Stimulated activated CD8-positive, alpha-beta memory T cell treated with anti-CD3 and anti-CD28 coated beads, Interleukin-12 subunit alpha, Interleukin-12 subunit beta, amount 100 ng/mL, for 24 hours (primary cell): ENCODE results near the gene TFPT.

Experiments used
- DNase-seq: peaks from one replicate; pipeline ENCODE4 v3.0.0-alpha.2; 2020; ENCODE audit errors: extremely low read depth

Gene TFPT

DNA sequence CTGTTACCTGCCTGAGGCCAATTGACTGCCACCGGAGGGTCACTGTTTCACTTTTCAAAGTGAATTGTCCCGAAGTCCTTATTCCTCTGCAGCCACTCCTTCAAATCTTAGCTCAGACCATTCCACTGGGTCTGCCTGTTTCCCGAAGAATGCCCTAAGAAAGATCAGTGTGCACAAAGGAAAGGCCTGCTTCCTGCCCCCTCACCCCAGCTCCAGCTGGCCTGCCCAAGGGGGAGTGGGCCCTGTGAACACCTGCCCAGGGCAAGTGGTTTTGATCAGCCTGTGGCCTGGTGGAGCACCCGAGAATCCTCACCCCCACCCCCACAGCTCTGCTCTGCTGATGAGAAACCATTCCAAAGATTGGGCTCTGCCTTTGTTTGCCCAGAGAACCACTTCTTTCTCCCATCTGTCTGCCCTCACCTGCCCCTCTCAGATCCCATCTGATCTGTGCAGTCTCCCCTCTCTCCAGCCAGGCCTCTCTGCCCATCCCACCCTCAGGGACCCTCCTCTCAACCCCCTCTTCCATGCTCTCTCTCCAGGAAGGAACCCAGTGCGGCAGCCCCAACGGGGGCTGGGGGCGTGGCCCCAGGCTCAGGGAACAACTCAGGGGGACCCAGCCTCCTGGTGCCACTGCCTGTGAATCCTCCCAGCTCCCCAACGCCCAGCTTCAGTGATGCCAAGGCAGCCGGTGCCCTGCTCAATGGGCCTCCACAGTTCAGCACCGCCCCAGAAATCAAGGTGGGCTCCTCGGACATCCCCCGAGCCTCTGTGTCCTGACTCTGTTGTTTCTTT lies 33.8 kb upstream of the TFPT start:
- no peak for DNase-seq

DNA sequence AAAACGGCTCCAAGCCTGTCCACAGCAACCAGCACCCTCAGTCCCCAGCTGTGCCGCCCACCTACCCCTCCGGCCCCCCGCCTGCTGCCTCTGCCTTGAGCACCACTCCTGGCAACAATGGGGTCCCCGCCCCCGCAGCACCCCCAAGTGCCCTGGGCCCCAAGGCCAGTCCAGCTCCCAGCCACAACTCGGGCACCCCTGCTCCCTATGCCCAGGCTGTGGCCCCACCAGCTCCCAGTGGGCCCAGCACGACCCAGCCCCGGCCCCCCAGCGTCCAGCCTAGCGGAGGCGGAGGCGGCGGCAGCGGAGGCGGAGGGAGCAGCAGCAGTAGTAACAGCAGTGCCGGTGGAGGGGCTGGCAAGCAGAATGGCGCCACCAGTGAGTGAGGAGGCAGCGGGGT lies 32.7 kb upstream of the TFPT start:
- DNase-seq, result no peak

DNA sequence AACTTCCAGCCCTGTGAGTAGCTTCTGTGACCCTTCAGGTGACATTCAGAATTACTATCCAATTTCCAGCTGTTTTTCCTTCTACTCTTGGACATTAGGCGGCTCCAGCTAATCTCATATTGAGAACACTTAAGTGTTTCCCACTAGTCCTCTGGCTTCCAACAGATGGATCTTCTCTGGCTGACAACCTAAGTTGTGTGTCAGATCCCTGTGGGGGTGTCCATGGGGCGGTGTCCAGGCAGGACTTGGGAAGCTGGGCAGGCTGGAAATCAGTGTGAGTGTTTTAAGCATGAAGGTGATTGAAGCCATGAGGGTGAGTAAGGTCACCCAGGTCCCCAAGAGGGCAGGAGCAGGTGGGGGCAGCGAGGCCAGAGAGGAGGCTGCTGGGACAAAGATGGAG lies 32.2 kb upstream of the TFPT start:
- DNase-seq, result no peak

DNA sequence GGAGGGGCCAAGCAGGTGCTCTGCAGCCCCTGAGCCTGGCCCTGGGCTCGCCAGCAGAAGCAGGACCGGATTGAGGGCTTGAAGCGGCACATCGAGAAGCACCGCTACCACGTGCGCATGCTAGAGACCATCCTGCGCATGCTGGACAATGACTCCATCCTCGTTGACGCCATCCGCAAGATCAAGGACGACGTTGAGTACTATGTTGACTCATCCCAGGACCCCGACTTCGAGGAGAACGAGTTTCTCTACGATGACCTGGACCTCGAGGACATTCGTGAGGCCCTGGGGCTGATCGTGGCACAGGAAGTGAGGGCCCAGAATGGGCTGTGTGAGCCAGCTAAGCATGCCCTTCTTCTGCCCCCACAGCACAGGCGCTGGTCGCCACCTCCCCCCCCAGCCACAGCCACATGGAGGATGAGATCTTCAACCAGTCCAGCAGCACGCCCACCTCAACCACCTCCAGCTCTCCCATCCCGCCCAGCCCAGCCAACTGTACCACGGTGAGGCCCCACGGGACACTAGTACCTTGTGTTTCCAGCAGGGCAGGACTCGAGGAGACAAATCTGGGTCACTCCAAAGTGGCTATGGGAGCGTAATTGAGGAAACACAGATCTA lies 30.2 kb upstream of the TFPT start:
- DNase-seq, result no peak

DNA sequence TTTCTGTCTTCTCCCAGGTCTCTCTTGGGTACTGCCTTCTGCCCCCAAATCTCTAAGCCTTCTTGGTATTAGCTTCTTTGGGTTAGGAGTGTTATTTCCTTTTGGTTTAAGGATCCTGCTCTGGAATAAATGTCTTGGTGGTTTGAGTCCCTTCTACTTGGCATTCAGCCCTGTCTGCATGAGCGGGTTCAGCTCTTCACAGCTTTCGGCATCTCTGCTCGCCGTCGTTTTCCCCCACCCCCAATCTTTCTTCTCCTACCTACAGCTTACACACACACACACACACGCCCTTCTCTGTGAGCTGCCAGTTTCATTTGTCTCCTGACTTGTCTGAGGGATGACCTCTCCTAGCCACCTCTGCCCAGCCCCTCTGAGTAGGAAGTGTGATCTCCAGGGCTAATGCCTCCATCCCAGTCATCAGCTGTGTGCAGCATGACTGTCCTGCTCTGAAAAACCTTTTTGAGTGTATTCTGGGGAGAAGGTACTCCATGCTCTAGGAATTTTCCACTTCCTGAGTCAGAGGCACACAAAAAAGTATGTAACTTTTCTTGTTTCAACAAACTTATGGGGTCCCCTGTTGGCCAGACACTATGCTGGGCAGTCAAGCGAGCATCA lies 26.8 kb upstream of the TFPT start:
- DNase-seq, result no peak

DNA sequence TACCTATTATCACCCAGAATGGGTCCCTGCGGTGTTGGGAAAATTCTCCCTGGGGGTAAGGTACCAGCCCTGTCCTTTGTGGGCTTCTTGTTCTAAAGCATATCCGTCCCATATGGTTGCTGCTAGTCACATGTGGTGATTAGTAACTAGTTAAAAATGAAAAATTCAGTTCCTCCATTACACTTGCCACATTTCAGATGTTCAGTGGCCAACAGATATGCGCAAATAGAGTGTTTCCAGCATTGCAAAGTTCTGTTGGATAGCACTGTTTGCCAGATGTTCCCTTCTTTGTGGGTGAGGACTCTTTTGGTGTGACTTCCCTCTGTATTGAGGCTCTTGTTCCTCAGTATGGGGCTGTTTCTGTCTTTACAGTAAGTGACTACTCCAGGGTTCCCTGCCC lies 25.9 kb upstream of the TFPT start:
- no peak for DNase-seq

DNA sequence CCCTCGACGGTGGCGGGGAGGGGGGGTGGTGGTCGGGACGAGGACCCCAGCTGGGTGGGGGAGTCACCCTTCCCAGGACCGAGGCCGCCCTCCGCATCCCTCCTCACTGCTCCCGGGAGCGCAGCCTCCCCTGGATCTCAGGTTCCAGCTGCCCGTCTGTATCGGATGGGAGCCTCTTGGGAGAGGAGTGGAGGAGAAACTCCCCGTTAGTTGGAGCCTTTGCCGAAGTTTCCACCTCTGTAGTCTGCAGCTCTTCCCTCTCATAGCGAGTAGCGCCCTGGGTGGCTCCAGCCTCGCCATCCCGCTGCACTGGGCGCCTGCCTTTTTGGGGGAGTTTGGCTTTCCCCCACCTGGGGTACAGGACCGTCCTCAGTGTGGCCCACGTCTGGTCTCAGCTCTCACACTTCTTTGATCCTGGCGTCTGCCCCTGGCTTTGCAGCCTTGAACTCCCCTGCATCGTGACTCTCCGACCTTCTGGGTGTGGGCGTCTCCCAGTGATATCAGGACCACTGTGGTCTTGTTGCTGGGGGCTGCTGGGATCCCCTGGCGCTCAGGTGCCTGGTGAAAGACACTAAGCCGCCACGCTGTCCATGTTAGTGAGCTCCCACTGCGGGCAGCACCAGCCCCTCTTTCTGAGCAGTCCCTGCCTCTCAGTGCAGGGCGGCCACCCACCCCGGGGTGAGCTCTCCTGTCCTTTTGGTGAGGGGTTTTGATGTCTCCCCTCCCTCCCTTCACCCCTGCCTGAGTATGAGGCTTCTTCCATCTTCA lies 23.2 kb upstream of the TFPT start:
- no peak for DNase-seq

DNA sequence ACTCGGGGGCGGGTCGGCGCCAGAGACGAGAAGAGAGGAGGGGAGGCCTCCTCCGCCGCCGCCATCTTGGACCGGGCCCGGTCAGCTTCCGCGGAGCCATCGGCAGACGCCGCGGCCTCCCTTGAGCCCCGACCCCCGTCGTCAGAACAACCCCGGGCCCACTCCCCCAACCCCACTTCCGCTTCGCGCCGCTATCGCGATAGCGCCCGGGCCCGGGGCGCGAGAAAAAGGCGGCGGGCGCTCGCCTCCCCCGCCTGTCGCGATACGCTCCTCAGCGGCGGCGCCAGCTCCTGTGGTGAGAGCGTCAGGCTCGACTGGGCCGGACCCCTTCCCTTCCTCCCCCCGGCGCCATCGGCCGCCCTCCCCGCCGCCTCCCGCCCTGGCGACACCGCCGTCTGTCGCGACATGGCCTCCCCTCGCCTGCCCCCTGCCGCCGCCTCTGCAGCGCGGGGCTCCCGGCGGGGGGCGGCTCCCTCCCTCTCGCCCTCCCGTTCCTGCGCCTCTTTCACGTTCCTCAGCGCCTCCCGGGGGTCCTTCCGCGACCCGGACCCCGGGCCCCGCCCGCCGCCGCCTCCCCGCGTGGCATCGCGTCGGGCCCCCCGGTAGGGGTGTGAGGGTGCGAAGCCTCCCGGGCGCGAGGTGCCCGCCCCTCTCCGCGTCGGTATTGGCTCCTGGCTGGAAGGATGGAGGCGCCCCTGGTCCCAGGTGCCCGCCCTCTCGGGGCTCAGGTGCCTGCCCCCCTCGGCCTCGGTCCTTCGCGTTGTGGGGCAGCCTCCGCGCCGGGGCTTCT lies 22.4 kb upstream of the TFPT start, which contains the start of gene CNOT3:
Gene CNOT3 (plus strand): TSS at position 64 of the 790 bp plus-strand sequence. CDS start 5,217 bp downstream, outside the sequence.
- DNase-seq, result no peak

DNA sequence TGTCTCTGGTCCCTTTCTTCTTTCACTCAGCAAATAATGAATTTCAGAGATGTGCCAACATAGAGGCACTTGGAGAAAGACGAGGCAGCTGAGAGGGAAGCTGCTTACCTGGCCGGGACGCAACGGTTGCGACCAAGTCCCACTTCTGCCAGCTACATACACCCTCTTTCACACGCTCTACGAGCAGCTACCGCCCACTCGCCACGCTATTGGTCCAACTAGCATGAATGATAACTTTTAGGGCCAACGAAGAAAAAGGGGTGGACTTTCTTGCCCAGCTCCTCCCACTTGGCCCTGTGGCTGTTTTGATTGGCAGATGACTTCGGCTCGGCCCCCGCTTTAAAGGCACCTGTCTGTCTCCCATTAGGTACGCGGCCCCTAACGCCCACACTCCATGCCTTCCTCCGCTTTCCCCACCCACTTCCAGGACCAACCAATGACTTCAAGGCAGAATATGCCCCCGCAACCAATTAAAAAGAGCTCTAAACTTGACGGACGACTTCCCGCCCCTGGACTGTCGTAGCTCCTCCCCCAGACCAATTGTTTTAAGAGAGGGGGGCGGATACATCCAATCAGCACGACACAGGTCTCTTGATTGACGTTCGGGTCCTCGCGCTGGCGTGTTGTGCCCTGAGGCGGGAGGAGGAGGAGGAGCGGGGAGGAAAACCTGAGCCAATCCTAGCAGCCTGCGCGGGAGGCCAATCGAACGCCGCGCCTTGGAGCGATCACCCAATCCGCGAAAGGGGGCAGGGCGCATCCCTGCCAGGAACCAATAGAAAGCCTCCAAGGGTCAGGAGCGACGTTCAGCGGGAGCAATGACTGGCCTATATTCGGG lies 21.6 kb upstream of the TFPT start:
- DNase-seq, result peak; percentile 98

DNA sequence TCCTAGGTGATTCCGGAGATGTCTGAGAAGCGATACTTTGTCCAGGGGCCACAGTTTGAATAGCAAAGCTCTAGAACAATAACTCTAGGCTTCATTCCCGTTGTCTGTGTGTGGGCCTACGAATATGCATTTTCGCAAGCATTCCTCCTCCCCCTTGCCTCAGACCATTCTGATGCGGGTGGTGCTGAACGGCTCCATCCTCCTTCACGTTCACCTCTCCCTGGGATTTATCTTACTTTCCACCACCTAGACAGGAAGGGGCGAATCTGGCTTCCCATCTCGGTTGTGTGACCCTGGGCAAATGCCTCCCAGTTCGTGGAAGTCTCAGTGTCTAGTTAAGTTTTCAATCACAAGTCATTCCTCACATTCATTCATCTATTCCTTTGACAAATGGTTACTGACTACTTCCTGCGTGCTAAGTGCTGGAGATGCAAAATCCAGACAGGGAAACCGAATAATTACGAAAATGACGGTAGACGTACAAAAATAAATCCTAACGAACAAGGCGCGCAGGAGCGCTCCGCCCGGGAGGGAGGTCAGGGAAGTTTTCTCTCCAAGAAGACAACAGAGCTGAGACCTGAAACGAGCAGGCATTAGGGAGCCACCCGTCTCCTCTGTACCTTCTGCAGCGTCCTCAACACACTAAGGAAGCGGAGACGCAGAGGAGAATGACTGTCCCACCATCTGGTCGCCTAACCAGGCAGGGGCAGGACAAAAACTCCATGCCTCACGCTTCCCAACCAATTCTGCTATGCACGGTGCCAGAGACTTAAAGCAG lies 20.8 kb upstream of the TFPT start:
- no peak for DNase-seq

DNA sequence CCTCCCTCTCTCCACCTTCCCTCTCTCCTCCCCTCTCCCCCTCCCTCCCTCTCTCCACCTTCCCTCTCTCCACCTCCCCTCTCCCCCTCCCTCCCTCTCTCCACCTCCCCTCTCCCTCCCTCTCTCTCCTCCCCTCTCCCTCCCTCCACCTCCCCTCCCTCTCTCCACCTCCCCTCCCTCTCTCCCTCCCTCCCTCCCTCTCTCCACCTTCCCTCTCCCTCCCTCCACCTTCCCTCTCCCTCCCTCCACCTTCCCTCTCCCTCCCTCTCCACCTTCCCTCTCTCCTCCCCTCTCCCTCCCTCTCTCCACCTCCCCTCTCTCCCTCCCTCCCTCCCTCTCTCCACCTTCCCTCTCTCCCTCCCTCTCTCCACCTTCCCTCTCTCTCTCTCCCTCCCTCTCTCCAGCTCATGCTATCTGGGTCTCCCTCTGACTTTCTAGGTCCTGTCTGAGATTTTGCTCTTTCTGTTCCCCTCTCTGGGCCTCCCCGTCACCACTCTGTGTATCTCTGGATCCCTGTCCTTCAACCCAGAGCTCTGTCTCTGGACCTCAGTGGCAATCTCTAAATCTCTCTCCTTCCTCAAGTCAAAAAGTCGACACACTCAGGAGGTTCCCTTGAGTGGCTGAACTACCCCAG lies 18.6 kb upstream of the TFPT start:
- no peak for DNase-seq

DNA sequence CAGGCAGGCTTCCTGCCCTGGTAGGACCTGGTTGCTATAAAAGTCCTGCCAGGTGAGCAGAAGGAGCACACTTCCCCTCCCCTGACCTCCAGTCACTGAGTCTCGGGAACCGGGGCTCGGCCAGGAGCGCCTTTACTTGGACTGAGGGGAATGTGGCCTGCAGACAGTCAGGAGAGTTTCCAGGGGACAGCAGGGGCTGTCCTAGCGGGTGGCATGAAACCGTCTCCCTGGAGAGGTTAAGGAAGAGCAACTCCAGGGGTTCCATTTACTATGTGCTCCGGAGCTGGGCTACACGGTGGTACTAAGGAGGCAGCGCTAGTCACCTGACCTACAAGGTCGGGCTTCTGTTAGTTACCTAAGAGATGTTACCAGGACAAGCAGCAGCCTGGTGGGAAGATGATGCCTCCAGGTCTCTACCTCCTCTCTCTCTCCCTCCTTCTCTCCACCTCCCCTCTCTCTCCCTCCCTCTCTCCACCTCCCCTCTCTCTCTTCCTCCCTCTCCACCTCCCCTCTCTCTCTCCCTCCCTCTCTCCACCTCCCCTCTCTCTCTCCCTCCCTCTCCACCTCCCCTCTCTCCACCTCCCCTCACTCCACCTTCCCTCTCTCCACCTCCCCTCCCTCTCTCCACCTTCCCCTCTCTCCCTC lies 18.0 kb upstream of the TFPT start:
- DNase-seq, result no peak

DNA sequence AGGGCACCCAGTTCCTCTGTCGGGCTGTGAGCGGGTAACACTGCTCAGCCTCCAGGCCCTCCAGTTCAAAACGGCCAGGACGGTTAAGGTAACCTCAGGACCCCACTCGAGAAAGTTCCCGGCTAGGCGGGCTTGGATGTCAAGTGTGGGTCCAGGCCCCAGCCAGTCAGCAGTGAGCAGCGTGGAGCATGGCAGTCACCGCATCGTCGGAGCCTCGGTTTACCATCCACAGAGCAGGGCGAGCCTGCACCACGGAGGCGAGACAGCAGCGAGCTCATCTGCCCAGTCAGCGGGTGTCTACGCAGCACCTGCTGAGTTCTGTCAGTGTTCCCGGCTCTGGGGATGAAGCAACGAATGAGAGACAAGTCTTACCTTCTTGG lies 14.2 kb upstream of the TFPT start:
- DNase-seq, result no peak

DNA sequence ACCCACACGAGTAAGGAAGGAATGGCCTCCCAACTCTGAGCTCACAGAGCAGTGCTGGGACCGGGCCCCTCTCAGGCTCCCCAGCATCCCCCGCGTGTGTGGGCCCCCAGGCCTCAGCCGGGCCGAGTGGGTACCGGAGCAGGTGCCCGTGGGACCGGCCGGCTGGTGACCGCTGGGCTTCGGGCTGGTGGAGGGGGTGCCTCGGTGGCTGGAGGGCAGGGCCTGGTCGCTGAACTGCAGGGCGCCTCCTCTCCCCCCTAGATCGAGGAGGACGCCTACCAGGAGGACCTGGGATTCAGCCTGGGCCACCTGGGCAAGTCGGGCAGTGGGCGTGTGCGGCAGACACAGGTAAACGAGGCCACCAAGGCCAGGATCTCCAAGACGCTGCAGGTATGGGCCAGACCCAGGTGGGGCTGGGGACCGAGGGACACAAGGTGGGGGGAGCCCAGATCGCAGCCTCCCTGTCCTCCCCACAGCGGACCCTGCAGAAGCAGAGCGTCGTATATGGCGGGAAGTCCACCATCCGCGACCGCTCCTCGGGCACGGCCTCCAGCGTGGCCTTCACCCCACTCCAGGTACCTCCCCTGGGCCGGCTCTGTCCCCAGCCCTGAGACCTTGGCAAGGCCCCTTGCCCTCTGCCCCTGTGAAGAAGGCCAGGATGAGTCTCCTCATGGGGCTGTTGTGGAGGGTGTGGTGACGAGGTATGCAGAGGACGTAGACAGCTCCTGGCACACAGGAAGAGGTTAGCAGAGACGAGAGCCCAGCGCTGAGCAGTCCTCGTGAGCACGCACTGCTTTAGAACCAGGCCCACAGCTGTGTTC lies 13.5 kb upstream of the TFPT start:
- no peak for DNase-seq

DNA sequence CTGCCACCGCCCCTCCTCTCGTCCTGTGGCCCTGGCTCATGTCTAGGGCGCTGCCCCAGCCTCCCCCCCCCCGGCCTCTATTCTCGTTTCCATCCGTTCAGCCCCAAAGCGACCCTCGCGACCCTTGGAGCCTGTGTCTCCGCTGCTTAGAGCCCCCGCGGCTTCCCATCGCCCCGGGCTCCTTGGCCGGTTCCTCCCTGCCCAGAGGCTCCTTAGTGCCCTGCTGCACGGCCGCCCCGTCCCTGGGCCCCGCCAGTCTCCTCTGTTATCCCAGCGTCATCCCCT lies 12.9 kb upstream of the TFPT start:
- no peak for DNase-seq

DNA sequence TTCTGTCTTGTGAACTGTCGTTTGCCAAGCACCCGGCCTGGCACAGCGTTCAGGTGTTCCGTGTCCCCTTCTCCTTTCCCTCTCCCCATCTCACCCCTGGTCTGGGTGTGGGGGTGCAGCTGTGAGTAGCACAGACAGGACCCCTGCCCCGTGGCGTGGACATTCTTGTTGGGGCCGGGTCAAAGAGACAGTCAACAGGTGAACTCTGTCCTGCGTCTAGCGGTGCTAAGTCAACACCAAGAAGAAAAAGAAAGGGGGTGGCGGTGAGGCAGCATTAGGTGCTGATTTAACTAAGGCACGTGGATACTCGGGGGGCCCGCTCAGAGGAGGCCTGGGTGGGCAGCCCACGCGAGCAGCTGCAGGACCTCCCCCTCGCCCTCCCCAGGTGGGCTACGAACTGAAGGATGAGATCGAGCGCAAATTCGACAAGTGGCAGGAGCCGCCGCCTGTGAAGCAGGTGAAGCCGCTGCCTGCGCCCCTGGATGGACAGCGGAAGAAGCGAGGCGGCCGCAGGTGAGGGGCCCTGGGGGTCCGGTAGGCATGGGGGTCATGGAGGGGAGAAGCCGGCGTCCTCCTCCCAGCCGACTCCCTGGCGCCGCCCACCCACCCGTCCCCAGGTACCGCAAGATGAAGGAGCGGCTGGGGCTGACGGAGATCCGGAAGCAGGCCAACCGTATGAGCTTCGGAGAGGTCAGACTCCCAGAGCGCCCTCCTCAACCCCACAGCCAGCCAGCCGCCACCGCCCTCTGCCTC lies 12.4 kb upstream of the TFPT start:
- no peak for DNase-seq

DNA sequence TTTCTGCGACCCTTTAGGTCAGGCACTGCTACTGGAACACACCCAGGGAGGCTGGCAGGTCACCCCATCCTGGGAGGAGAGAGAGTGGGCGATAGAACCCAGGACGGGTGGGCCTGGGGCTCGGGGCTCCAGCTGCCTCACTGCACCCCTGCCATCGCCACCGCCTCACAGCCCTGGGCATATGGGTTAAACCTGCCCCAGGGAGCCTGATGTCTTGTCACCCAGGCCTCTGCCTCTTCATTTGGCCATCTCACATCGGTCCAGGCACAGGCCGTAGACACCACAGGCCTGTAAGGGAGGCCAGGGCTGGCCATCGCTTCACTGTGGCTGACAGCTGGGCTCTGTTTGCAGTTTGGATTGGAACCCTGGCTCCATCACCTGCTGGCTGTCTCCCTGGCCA lies 10.3 kb upstream of the TFPT start:
- DNase-seq, result no peak

DNA sequence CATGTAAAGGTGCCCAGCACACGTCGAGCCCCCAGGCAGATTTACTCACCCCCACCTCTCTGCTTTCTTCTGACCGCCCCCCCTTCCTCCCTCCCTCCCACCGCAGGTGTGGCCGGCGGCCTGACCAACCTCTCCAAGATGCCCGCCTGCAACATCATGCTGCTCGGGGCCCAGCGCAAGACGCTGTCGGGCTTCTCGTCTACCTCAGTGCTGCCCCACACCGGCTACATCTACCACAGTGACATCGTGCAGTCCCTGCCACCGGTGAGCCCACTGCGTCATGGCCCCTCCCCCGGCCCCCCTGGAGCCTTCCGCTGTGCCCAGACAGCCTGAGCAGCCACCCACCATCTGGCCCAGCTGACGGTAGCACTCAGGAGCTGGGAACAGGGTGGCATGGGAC lies 8.9 kb upstream of the TFPT start:
- no peak for DNase-seq
